ENCODE results near the gene ZFAND2B.

DNA sequence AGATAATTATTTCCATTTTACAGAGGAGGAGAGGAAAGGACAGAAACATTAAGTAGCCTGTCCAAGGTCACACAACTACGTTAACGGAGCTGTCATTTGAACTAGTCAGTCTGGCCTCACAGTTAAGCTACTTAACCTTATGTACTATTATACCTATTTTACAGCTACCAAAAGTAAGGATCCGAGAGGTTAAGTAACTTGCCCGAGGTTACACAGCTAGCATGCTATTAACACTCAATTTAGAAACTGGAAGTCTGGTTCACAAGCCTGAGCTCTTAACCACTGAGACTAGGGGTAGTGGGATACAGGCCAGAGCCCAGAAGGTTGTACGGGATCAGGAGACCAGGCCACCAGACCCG lies 38.2 kb downstream of the ZFAND2B start:
- TF ChIP-seq, protein P1, sequence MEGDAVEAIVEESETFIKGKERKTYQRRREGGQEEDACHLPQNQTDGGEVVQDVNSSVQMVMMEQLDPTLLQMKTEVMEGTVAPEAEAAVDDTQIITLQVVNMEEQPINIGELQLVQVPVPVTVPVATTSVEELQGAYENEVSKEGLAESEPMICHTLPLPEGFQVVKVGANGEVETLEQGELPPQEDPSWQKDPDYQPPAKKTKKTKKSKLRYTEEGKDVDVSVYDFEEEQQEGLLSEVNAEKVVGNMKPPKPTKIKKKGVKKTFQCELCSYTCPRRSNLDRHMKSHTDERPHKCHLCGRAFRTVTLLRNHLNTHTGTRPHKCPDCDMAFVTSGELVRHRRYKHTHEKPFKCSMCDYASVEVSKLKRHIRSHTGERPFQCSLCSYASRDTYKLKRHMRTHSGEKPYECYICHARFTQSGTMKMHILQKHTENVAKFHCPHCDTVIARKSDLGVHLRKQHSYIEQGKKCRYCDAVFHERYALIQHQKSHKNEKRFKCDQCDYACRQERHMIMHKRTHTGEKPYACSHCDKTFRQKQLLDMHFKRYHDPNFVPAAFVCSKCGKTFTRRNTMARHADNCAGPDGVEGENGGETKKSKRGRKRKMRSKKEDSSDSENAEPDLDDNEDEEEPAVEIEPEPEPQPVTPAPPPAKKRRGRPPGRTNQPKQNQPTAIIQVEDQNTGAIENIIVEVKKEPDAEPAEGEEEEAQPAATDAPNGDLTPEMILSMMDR (IDR thresholded peaks at IDR 0.05), result no peak
- TF ChIP-seq POLR2A (IDR thresholded peaks at IDR 0.05), result no peak

Data from lower leg skin (tissue), 3 donors.